ENCODE measurements around the gene EPPIN.

DNA sequence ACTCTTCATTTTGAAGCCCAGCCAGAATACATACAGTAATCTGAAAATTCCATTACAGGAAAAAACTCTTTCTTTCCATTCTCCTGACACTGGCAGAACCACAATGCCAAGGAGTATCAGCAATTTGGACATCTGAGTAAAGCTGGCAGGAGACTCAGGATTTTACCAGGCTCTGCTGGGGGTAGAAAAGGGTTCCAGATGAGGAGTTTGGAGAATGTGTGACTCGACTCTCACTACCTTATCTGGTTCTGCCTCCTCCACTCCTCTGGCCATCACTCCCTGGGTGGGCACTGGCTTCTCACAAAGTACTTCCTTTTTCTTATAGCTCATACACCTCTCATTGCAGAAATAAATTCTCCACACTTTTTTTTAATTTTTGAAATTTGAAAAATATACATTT, 42.5 kb upstream of the EPPIN start:
- TF ChIP-seq, protein P1, sequence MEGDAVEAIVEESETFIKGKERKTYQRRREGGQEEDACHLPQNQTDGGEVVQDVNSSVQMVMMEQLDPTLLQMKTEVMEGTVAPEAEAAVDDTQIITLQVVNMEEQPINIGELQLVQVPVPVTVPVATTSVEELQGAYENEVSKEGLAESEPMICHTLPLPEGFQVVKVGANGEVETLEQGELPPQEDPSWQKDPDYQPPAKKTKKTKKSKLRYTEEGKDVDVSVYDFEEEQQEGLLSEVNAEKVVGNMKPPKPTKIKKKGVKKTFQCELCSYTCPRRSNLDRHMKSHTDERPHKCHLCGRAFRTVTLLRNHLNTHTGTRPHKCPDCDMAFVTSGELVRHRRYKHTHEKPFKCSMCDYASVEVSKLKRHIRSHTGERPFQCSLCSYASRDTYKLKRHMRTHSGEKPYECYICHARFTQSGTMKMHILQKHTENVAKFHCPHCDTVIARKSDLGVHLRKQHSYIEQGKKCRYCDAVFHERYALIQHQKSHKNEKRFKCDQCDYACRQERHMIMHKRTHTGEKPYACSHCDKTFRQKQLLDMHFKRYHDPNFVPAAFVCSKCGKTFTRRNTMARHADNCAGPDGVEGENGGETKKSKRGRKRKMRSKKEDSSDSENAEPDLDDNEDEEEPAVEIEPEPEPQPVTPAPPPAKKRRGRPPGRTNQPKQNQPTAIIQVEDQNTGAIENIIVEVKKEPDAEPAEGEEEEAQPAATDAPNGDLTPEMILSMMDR (IDR thresholded peaks at IDR 0.05) = no peak
- TF ChIP-seq ATF6 (CRISPR knock-in tag; IDR thresholded peaks at IDR 0.05) (no peak), ELF4 (CRISPR knock-in tag; IDR thresholded peaks at IDR 0.05; ENCODE audit: low read depth) (no peak), PRDM15 (CRISPR knock-in tag; IDR thresholded peaks at IDR 0.05) (no peak)
- TF ChIP-seq, protein P2, sequence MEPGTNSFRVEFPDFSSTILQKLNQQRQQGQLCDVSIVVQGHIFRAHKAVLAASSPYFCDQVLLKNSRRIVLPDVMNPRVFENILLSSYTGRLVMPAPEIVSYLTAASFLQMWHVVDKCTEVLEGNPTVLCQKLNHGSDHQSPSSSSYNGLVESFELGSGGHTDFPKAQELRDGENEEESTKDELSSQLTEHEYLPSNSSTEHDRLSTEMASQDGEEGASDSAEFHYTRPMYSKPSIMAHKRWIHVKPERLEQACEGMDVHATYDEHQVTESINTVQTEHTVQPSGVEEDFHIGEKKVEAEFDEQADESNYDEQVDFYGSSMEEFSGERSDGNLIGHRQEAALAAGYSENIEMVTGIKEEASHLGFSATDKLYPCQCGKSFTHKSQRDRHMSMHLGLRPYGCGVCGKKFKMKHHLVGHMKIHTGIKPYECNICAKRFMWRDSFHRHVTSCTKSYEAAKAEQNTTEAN (CRISPR knock-in tag; IDR thresholded peaks at IDR 0.05) = no peak
